ENCODE results near the gene SCUBE2.

DNA sequence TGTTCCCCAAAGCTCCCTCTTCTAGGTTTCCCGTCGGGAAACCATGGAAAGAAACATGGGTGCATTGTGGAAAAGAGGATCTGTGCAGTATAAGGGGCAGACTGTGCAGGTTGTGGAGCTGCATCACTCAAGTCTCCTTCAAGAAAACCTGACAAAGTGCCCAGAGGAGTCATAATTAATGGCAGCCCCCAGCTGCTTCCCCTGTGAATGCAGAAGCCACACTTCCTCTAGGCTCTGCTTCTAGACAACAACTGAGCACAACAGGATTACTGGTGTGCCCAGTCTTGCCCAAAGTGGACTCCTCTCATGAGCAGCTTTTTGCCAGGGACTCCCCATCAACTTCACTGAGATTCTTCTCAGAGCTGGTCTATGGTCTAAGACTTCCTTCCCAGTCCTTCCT is 42.6 kb upstream of the SCUBE2 start:
- no peak for TF ChIP-seq ZSCAN30 (tag by site-specific recombination; IDR thresholded peaks at IDR 0.05)
- TF ChIP-seq ZNF311 (tag by site-specific recombination; IDR thresholded peaks at IDR 0.05; ENCODE audit: borderline replicate concordance): no peak
- no peak for TF ChIP-seq REPIN1 (tag by site-specific recombination; IDR thresholded peaks at IDR 0.05; ENCODE audit: low read depth)
- TF ChIP-seq, protein P1, sequence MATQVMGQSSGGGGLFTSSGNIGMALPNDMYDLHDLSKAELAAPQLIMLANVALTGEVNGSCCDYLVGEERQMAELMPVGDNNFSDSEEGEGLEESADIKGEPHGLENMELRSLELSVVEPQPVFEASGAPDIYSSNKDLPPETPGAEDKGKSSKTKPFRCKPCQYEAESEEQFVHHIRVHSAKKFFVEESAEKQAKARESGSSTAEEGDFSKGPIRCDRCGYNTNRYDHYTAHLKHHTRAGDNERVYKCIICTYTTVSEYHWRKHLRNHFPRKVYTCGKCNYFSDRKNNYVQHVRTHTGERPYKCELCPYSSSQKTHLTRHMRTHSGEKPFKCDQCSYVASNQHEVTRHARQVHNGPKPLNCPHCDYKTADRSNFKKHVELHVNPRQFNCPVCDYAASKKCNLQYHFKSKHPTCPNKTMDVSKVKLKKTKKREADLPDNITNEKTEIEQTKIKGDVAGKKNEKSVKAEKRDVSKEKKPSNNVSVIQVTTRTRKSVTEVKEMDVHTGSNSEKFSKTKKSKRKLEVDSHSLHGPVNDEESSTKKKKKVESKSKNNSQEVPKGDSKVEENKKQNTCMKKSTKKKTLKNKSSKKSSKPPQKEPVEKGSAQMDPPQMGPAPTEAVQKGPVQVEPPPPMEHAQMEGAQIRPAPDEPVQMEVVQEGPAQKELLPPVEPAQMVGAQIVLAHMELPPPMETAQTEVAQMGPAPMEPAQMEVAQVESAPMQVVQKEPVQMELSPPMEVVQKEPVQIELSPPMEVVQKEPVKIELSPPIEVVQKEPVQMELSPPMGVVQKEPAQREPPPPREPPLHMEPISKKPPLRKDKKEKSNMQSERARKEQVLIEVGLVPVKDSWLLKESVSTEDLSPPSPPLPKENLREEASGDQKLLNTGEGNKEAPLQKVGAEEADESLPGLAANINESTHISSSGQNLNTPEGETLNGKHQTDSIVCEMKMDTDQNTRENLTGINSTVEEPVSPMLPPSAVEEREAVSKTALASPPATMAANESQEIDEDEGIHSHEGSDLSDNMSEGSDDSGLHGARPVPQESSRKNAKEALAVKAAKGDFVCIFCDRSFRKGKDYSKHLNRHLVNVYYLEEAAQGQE (tag by site-specific recombination; IDR thresholded peaks at IDR 0.05): no peak
